ENCODE results near the gene BCR.

Gene BCR

GRCh38 chr22:23157560-23158515, 22.5 kb upstream of the BCR start:
- H3K9me3 Mint-ChIP-seq, result no peaks in the 10 kb centered on the region
- H3K27ac Mint-ChIP-seq, result no peak overlapping the region
- H3K36me3 Mint-ChIP-seq (ENCODE audit: low read depth), result peaks cover 6% of the 10 kb centered on the region
- H3K4me1 Mint-ChIP-seq, result peaks cover 38% of the 10 kb centered on the region
- no peak for TF ChIP-seq CTCF (IDR thresholded peaks at IDR 0.05)
- H3K4me3 Mint-ChIP-seq, result no peak overlapping the region
- peaks cover 16% of the 10 kb centered on the region for H3K27me3 Mint-ChIP-seq (ENCODE audit: low read depth, poor library complexity)
- DNase-seq, result no peak

- DNase-seq, result no peak
Measured at GRCh38 chr22:23158516-23159290, 21.6 kb upstream of the BCR start.

GRCh38 chr22:23159291-23159630, 21.0 kb upstream of the BCR start:
- Mint-ChIP-seq H3K36me3 (ENCODE audit: low read depth) (peaks cover 6% of the 10 kb centered on the region), H3K27ac (no peak overlapping the region), H3K4me3 (no peak overlapping the region), H3K4me1 (peaks cover 41% of the 10 kb centered on the region), H3K27me3 (ENCODE audit: low read depth, poor library complexity) (peaks cover 19% of the 10 kb centered on the region), H3K9me3 (no peaks in the 10 kb centered on the region)
- TF ChIP-seq CTCF (IDR thresholded peaks at IDR 0.05), result no peak
- DNase-seq, result no peak

More at GRCh38 chr22:23158516-23159290, 21.6 kb upstream of the BCR start:
- peaks cover 16% of the 10 kb centered on the region for H3K27me3 Mint-ChIP-seq (ENCODE audit: low read depth, poor library complexity)
- no peak for TF ChIP-seq CTCF (IDR thresholded peaks at IDR 0.05)
- H3K36me3 Mint-ChIP-seq (ENCODE audit: low read depth), result peaks cover 6% of the 10 kb centered on the region
- no peaks in the 10 kb centered on the region for H3K9me3 Mint-ChIP-seq
- H3K4me1 Mint-ChIP-seq, result peaks cover 39% of the 10 kb centered on the region
- H3K27ac Mint-ChIP-seq, result no peak overlapping the region
- no peak overlapping the region for H3K4me3 Mint-ChIP-seq

- no peaks in the 10 kb centered on the region for H3K36me3 Mint-ChIP-seq (ENCODE audit: low read depth)
- no peak for TF ChIP-seq CTCF (IDR thresholded peaks at IDR 0.05)
- H3K4me1 Mint-ChIP-seq, result peaks cover 38% of the 10 kb centered on the region
- no peaks in the 10 kb centered on the region for H3K9me3 Mint-ChIP-seq
- H3K27ac Mint-ChIP-seq, result peak overlapping the region; percentile 32
- no peak for DNase-seq
- H3K4me3 Mint-ChIP-seq, result no peak overlapping the region
- peaks cover 22% of the 10 kb centered on the region for H3K27me3 Mint-ChIP-seq (ENCODE audit: low read depth, poor library complexity)
Measured at GRCh38 chr22:23161029-23161428, 19.3 kb upstream of the BCR start.

GRCh38 chr22:23161574-23161973, 18.7 kb upstream of the BCR start:
- Mint-ChIP-seq H3K4me1 (peaks cover 42% of the 10 kb centered on the region), H3K27ac (no peak overlapping the region)
- no peak for TF ChIP-seq CTCF (IDR thresholded peaks at IDR 0.05)

More at GRCh38 chr22:23161574-23161973, 18.7 kb upstream of the BCR start:
- Mint-ChIP-seq H3K4me3 (no peak overlapping the region), H3K27me3 (ENCODE audit: low read depth, poor library complexity) (peaks cover 19% of the 10 kb centered on the region), H3K9me3 (no peaks in the 10 kb centered on the region), H3K36me3 (ENCODE audit: low read depth) (no peaks in the 10 kb centered on the region)
- DNase-seq, result no peak
